ENCODE results near the gene LRRC52. TPM values are rescaled to one million over a fixed set of nuclear protein-coding genes. Genes with fewer than 3 reads are reported as not detected.

Gene LRRC52
- total and polyA plus RNA-seq, 2 of the 13 experiments (the other 11 are each of a cell fraction or from before 2014, with no cell fraction given), result not detected

- TF ChIP-seq FOXC1 (CRISPR knock-in tag; IDR thresholded peaks at IDR 0.05; ENCODE audit: borderline replicate concordance), result no peak
- TF ChIP-seq ZNF205 (CRISPR knock-in tag; IDR thresholded peaks at IDR 0.05), result no peak
- TF ChIP-seq GLMP (CRISPR knock-in tag; IDR thresholded peaks at IDR 0.05; ENCODE audit: borderline replicate concordance), result no peak
- TF ChIP-seq ZNF644 (CRISPR knock-in tag; IDR thresholded peaks at IDR 0.05; ENCODE audit: low read depth), result no peak
- TF ChIP-seq ZFP82 (CRISPR knock-in tag; IDR thresholded peaks at IDR 0.05; ENCODE audit: borderline replicate concordance), result no peak
- no peak for TF ChIP-seq ZNF569 (CRISPR knock-in tag; IDR thresholded peaks at IDR 0.05; ENCODE audit: borderline replicate concordance)
- TF ChIP-seq ZNF367 (CRISPR knock-in tag; IDR thresholded peaks at IDR 0.05; ENCODE audit: borderline replicate concordance), result no peak
- no peak for TF ChIP-seq TOPORS (CRISPR knock-in tag; IDR thresholded peaks at IDR 0.05)
- TF ChIP-seq ZNF343 (CRISPR knock-in tag; IDR thresholded peaks at IDR 0.05), result no peak
- TF ChIP-seq ZBTB3 (CRISPR knock-in tag; IDR thresholded peaks at IDR 0.05; ENCODE audit: borderline replicate concordance, low read depth), result no peak
- TF ChIP-seq TBX2 (CRISPR knock-in tag; IDR thresholded peaks at IDR 0.05; ENCODE audit: borderline replicate concordance), result peak; percentile 24; the same call in 1 of the 2 replicates
- TF ChIP-seq RAD21 (CRISPR knock-in tag; IDR thresholded peaks at IDR 0.05), result no peak
- TF ChIP-seq NFATC3 (CRISPR knock-in tag; IDR thresholded peaks at IDR 0.05), result no peak
- no peak for TF ChIP-seq SPEN (CRISPR knock-in tag; IDR thresholded peaks at IDR 0.05; ENCODE audit: low read depth)
- TF ChIP-seq PITX1 (CRISPR knock-in tag; IDR thresholded peaks at IDR 0.05), result no peak
- no peak for TF ChIP-seq IKZF4 (CRISPR knock-in tag; IDR thresholded peaks at IDR 0.05; ENCODE audit: borderline replicate concordance, low read depth, not compliant biosample characterization)
- TF ChIP-seq SMYD3 (CRISPR knock-in tag; IDR thresholded peaks at IDR 0.05), result no peak
- no peak for TF ChIP-seq NR1H2 (CRISPR knock-in tag; IDR thresholded peaks at IDR 0.05; ENCODE audit: borderline replicate concordance, low read depth)
- no peak for TF ChIP-seq PLRG1 (conservative IDR thresholded peaks at IDR 0.05)
- no peak for TF ChIP-seq ZIK1 (CRISPR knock-in tag; IDR thresholded peaks at IDR 0.05; ENCODE audit: borderline replicate concordance, low read depth)
- no peak for TF ChIP-seq PRDM15 (CRISPR knock-in tag; IDR thresholded peaks at IDR 0.05)
- no peak for TF ChIP-seq NR2F6 (IDR thresholded peaks at IDR 0.05)
- TF ChIP-seq NR2F6 (CRISPR knock-in tag; IDR thresholded peaks at IDR 0.05), result no peak
- TF ChIP-seq CEBPG (CRISPR knock-in tag; IDR thresholded peaks at IDR 0.05), result no peak
- TF ChIP-seq ZNF143 (CRISPR knock-in tag; IDR thresholded peaks at IDR 0.05), result no peak
- no peak for TF ChIP-seq ZNF546 (CRISPR knock-in tag; conservative IDR thresholded peaks at IDR 0.05)
- TF ChIP-seq SRSF1 (optimal IDR thresholded peaks at IDR 0.05; ENCODE audit: low read depth, low read length), result peak; percentile 61
- TF ChIP-seq HMG20A (CRISPR knock-in tag; IDR thresholded peaks at IDR 0.05; ENCODE audit: borderline replicate concordance), result no peak
- no peak for TF ChIP-seq DNMT3B (CRISPR knock-in tag; conservative IDR thresholded peaks at IDR 0.05)
Observed at GRCh38 chr1:165597883-165598675, 54.3 kb downstream of the LRRC52 start (continued).

All from HepG2 (cell line).